ENCODE results near the gene OR7A10. TPM values are rescaled to one million over a fixed set of nuclear protein-coding genes. Genes with fewer than 3 reads are reported as not detected.

OR7A10 gene
- total RNA-seq, 8 experiments from 2014 or later = 0.09 to 1.1 (median 0.21) TPM; not detected in 5

Other genes with a start within 250 kb of the OR7A10 start
- gene ADGRE3, start 174.1 kb downstream of the OR7A10 start, total RNA-seq = under 1 TPM in 1 of 8 experiments, not detected in 7; 0.13 TPM
- gene ZNF333, start 158.9 kb downstream of the OR7A10 start, total RNA-seq = 10 to 100 TPM in 6 of 8 experiments, 1 to 10 TPM in 2; 9.5 to 27.8 (median 19.8) TPM
- gene ADGRE2, start 70.4 kb downstream of the OR7A10 start, total RNA-seq = 1 to 10 TPM in 2 of 8 experiments, under 1 TPM in 5, not detected in 1; 0.09 to 3.7 (median 0.33) TPM
- gene OR7A5, start 13.7 kb downstream of the OR7A10 start, total RNA-seq = 1 to 10 TPM in 1 of 8 experiments, under 1 TPM in 4, not detected in 3; 0.05 to 1.3 (median 0.31) TPM
- 1 to 10 TPM in 1 of 8 experiments, under 1 TPM in 7; 0.22 to 1.7 (median 0.53) TPM for gene OR7C1, start 13.7 kb downstream of the OR7A10 start, total RNA-seq
- gene OR7A17, start 37.2 kb upstream of the OR7A10 start, total RNA-seq = under 1 TPM in 4 of 8 experiments, not detected in 4; 0.09 to 0.33 (median 0.23) TPM
- not detected for gene OR7C2, start 92.6 kb upstream of the OR7A10 start, total RNA-seq
- gene SLC1A6, start 130.9 kb upstream of the OR7A10 start, total RNA-seq = 1 to 10 TPM in 5 of 8 experiments, under 1 TPM in 2, not detected in 1; 0.31 to 9.0 (median 3.8) TPM
- under 1 TPM in 6 of 8 experiments, not detected in 2; 0.05 to 0.62 (median 0.24) TPM for gene CASP14, start 200.6 kb upstream of the OR7A10 start, total RNA-seq
- under 1 TPM in 6 of 8 experiments, not detected in 2; 0.04 to 0.94 (median 0.19) TPM for gene OR1I1, start 233.3 kb upstream of the OR7A10 start, total RNA-seq